Mesenchymal stem cell (in vitro differentiated cells and primary cell): ENCODE data around the gene ACP6.

Source experiments
- DNase-seq: peaks from one replicate; pipeline ENCODE4 v3.0.0-alpha.2; 2013
- H2AFZ ChIP-seq: one replicate; pipeline ENCODE4 v1.6.1; 2013; ENCODE audit warnings: low read depth, mild to moderate bottlenecking, control low read depth, inconsistent platforms, low read length, moderate library complexity
- H2AK5ac ChIP-seq: 2 replicates; pipeline ENCODE4 v1.6.1; 2013; ENCODE audit warnings: low read length, moderate library complexity, mild to moderate bottlenecking, inconsistent platforms; ENCODE audit not compliant: severe bottlenecking
- H2BK120ac ChIP-seq: one replicate; pipeline ENCODE4 v1.6.1; 2013; ENCODE audit warnings: low read depth, mild to moderate bottlenecking, inconsistent platforms, low read length, moderate library complexity
- H2BK12ac ChIP-seq, 2 experiments: one replicate each; pipeline ENCODE4 v1.6.1; 2013; ENCODE audit warnings: inconsistent platforms in 2 of 2, low read length in 2 of 2, mild to moderate bottlenecking in 2 of 2, moderate library complexity in 2 of 2, control low read depth in 1 of 2
- H2BK15ac ChIP-seq: one replicate; pipeline ENCODE4 v1.6.1; 2013; ENCODE audit warnings: mild to moderate bottlenecking, low read depth, inconsistent platforms; ENCODE audit not compliant: poor library complexity, severe bottlenecking
- H2BK5ac ChIP-seq: 2 replicates; pipeline ENCODE4 v1.6.1; 2013; ENCODE audit warnings: low read depth, mild to moderate bottlenecking, low read length, control low read depth, inconsistent platforms; ENCODE audit not compliant: poor library complexity, severe bottlenecking
- H3K14ac ChIP-seq, 2 experiments: one replicate each; pipeline ENCODE4 v1.6.1; 2013; ENCODE audit warnings: inconsistent platforms in 2 of 2, low read length in 2 of 2, control low read depth in 1 of 2, mild to moderate bottlenecking in 1 of 2, moderate library complexity in 1 of 2
- H3K18ac ChIP-seq, 2 experiments: one replicate each; pipeline ENCODE4 v1.6.1; 2013; ENCODE audit warnings: inconsistent platforms in 2 of 2, low read length in 2 of 2, control low read depth in 1 of 2, low read depth in 1 of 2, mild to moderate bottlenecking in 1 of 2
- H3K23ac ChIP-seq, 2 experiments: one replicate each; pipeline ENCODE4 v1.6.1; 2013; ENCODE audit warnings: inconsistent platforms in 2 of 2, low read length in 2 of 2, mild to moderate bottlenecking in 2 of 2, moderate library complexity in 2 of 2, control low read depth in 1 of 2
- H3K27ac ChIP-seq: 2 replicates; pipeline ENCODE4 v1.5.1; 2013; ENCODE audit warnings: mild to moderate bottlenecking, moderate library complexity, low read length, control low read depth, inconsistent platforms; ENCODE audit not compliant: poor library complexity, severe bottlenecking
- H3K27me3 ChIP-seq, 2 experiments: 2 replicates each; pipeline versions ENCODE4 v1.6.1 to v1.7.0; 2013; ENCODE audit warnings: low read length in 2 of 2, mild to moderate bottlenecking in 2 of 2, moderate library complexity in 2 of 2, control low read depth in 1 of 2, inconsistent platforms in 1 of 2; ENCODE audit not compliant: control insufficient read depth in 1 of 2, insufficient read depth in 1 of 2
- H3K36me3 ChIP-seq, 2 experiments: 2 replicates each; pipeline versions ENCODE4 v1.6.1 to v1.7.0; 2013; ENCODE audit warnings: low read length in 2 of 2, control low read depth in 1 of 2, inconsistent platforms in 1 of 2, low read depth in 1 of 2, mild to moderate bottlenecking in 1 of 2; ENCODE audit not compliant: insufficient read depth in 2 of 2, control insufficient read depth in 1 of 2
- H3K4ac ChIP-seq, 2 experiments: one replicate each; pipeline ENCODE4 v1.6.1; 2013; ENCODE audit warnings: inconsistent platforms in 2 of 2, low read length in 2 of 2, mild to moderate bottlenecking in 2 of 2, moderate library complexity in 2 of 2, control low read depth in 1 of 2, low read depth in 1 of 2
- H3K4me1 ChIP-seq: 2 replicates; pipeline ENCODE4 v1.6.1; 2013; ENCODE audit warnings: low read depth, low read length, control low read depth; ENCODE audit not compliant: control insufficient read depth, insufficient read depth
- H3K4me2 ChIP-seq: 2 replicates; pipeline ENCODE4 v1.6.1; 2013; ENCODE audit warnings: low read length, mild to moderate bottlenecking, inconsistent platforms; ENCODE audit not compliant: poor library complexity, severe bottlenecking
- H3K4me3 ChIP-seq, 2 experiments: 2 replicates each; pipeline versions ENCODE4 v1.5.1 to v1.7.0; 2013; ENCODE audit warnings: low read length in 2 of 2, mild to moderate bottlenecking in 2 of 2, control low read depth in 1 of 2, low read depth in 1 of 2; ENCODE audit not compliant: insufficient read depth in 1 of 2
- H3K79me1 ChIP-seq: replicated peaks from 2 replicates; pipeline ENCODE4 v1.6.1; 2013; ENCODE audit warnings: mild to moderate bottlenecking, control low read depth, low read length, inconsistent platforms; ENCODE audit not compliant: poor library complexity, severe bottlenecking
- H3K9ac ChIP-seq: 2 replicates; pipeline ENCODE4 v1.7.0; 2013; ENCODE audit warnings: mild to moderate bottlenecking, low read length, moderate library complexity
- H3K9me3 ChIP-seq: 2 replicates; pipeline ENCODE4 v1.7.0; 2013; ENCODE audit warnings: mild to moderate bottlenecking, low read length; ENCODE audit not compliant: control insufficient read depth
- H4K8ac ChIP-seq: one replicate; pipeline ENCODE4 v1.6.1; 2013; ENCODE audit warnings: inconsistent platforms, mild to moderate bottlenecking, low read length, moderate library complexity
- H4K91ac ChIP-seq: one replicate; pipeline ENCODE4 v1.6.1; 2013; ENCODE audit warnings: mild to moderate bottlenecking, low read length, inconsistent platforms
- WGBS: methylation state at CpG from one replicate; pipeline ENCODE4 v1.1.7; 2013; ENCODE audit warnings: mixed read lengths; 5-methylcytosine and 5-hydroxymethylcytosine counted together

Gene ACP6

GRCh38 chr1:147634645-147635044 lies 35.7 kb downstream of the ACP6 start:
- no peak overlapping the region for H2BK15ac ChIP-seq
- no peak overlapping the region for H2AFZ ChIP-seq
- no peak overlapping the region for H3K23ac ChIP-seq
- H3K36me3 ChIP-seq: peaks cover 0 to 5% of the 10 kb centered on the region in 2 experiments
- no peaks in the 10 kb centered on the region for H3K79me1 ChIP-seq
- H3K27me3 ChIP-seq: no peaks in the 10 kb centered on the region
- no peak overlapping the region for H2AK5ac ChIP-seq
- H4K91ac ChIP-seq: no peak overlapping the region
- no peak overlapping the region for H2BK12ac ChIP-seq
- no peaks in the 10 kb centered on the region for H3K4me1 ChIP-seq
- H4K8ac ChIP-seq: no peak overlapping the region
- no peak overlapping the region for H3K9ac ChIP-seq
- no peak overlapping the region for H3K4me2 ChIP-seq
- H3K27ac ChIP-seq: no peak overlapping the region
- H3K14ac ChIP-seq: no peak overlapping the region
- H2BK5ac ChIP-seq: no peak overlapping the region
- H3K18ac ChIP-seq: no peak overlapping the region
- H3K4ac ChIP-seq: no peak overlapping the region
- H3K9me3 ChIP-seq: no peaks in the 10 kb centered on the region
- no peak for DNase-seq
- H3K4me3 ChIP-seq: no peak overlapping the region
- no peak overlapping the region for H2BK120ac ChIP-seq

- H3K4me3 ChIP-seq: no peak overlapping the region
- H3K18ac ChIP-seq: no peak overlapping the region
- no peaks in the 10 kb centered on the region for H3K79me1 ChIP-seq
- H3K23ac ChIP-seq: no peak overlapping the region
- no peak overlapping the region for H2AFZ ChIP-seq
- H3K4ac ChIP-seq: no peak overlapping the region
- H3K27me3 ChIP-seq: no peaks in the 10 kb centered on the region
- no peak overlapping the region for H4K91ac ChIP-seq
- H3K9ac ChIP-seq: no peak overlapping the region
- H2BK120ac ChIP-seq: no peak overlapping the region
- no peak overlapping the region for H2AK5ac ChIP-seq
- H3K27ac ChIP-seq: no peak overlapping the region
- no peak overlapping the region for H3K4me2 ChIP-seq
- WGBS: 94% methylated on average over 1 of the region's 1 CpG
- peaks cover 0 to 5% of the 10 kb centered on the region in 2 experiments for H3K36me3 ChIP-seq
- H3K14ac ChIP-seq: no peak overlapping the region
- no peaks in the 10 kb centered on the region for H3K9me3 ChIP-seq
- no peak overlapping the region for H2BK12ac ChIP-seq
- H3K4me1 ChIP-seq: no peaks in the 10 kb centered on the region
- no peak overlapping the region for H2BK15ac ChIP-seq
- no peak for DNase-seq
- no peak overlapping the region for H2BK5ac ChIP-seq
- H4K8ac ChIP-seq: no peak overlapping the region
These were observed 36.6 kb downstream of the ACP6 start for GRCh38 chr1:147633759-147634158.

- Histone ChIP-seq H3K4ac (no peak overlapping the region), H2BK12ac (no peak overlapping the region), H3K9ac (no peak overlapping the region), H3K36me3 (peaks cover 2 to 5% of the 10 kb centered on the region in 2 experiments), H4K91ac (no peak overlapping the region), H3K14ac (no peak overlapping the region), H3K27me3 (no peaks in the 10 kb centered on the region), H3K27ac (no peak overlapping the region), H3K4me1 (no peaks in the 10 kb centered on the region), H4K8ac (no peak overlapping the region), H3K79me1 (peaks cover 2% of the 10 kb centered on the region), H3K9me3 (no peaks in the 10 kb centered on the region), H3K4me2 (no peak overlapping the region), H3K18ac (no peak overlapping the region), H2BK120ac (no peak overlapping the region), H2AK5ac (no peak overlapping the region), H2BK5ac (no peak overlapping the region), H2BK15ac (no peak overlapping the region), H3K23ac (no peak overlapping the region), H2AFZ (no peak overlapping the region), H3K4me3 (no peak overlapping the region)
- DNase-seq: no peak
- WGBS: 92% methylated on average over 3 of the region's 3 CpGs
These were observed 38.5 kb downstream of the ACP6 start for GRCh38 chr1:147631839-147632238.

- H3K4me1 ChIP-seq: no peaks in the 10 kb centered on the region
- H3K27me3 ChIP-seq: no peaks in the 10 kb centered on the region
- 78% methylated on average over 6 of the region's 6 CpGs for WGBS
- H2BK15ac ChIP-seq: no peak overlapping the region
- no peak overlapping the region for H3K4me2 ChIP-seq
- no peak overlapping the region for H2BK120ac ChIP-seq
- no peak overlapping the region for H3K27ac ChIP-seq
- no peak overlapping the region for H4K91ac ChIP-seq
- no peaks in the 10 kb centered on the region for H3K9me3 ChIP-seq
- no peak overlapping the region for H3K14ac ChIP-seq
- H2AFZ ChIP-seq: no peak overlapping the region
- no peak overlapping the region for H3K4me3 ChIP-seq
- H3K36me3 ChIP-seq: peaks cover 7 to 9% of the 10 kb centered on the region in 2 experiments
- no peak for DNase-seq
- no peak overlapping the region for H4K8ac ChIP-seq
- H2BK12ac ChIP-seq: no peak overlapping the region
- H3K18ac ChIP-seq: no peak overlapping the region
- no peak overlapping the region for H3K23ac ChIP-seq
- no peak overlapping the region for H2AK5ac ChIP-seq
- peak overlapping the region; percentile 17 for H3K9ac ChIP-seq
- no peak overlapping the region for H2BK5ac ChIP-seq
- no peak overlapping the region for H3K4ac ChIP-seq
- peaks cover 7% of the 10 kb centered on the region for H3K79me1 ChIP-seq
These were observed 39.9 kb downstream of the ACP6 start for GRCh38 chr1:147630447-147630846.
